Suprapubic skin (tissue), 3 donors: Measurements from ENCODE around the gene BTBD7.

Experiments used
- POLR2A ChIP-seq, 2 donors: fragments of 450-650 bp; IDR thresholded peaks; one replicate each; pipeline ENCODE4 v1.6.1; 2017; ENCODE audit warnings: antibody characterized with exemption in 2 of 2, mild to moderate bottlenecking in 2 of 2, moderate library complexity in 2 of 2
- TF ChIP-seq, protein P1 (sequence below), 2 donors: fragments of 200-600 bp in 1 of 2; fragments of 450-650 bp in 1 of 2; sonication (generic) in 1 of 2; IDR thresholded peaks; one replicate each; pipeline ENCODE4 v1.5.1; 2016 to 2019; ENCODE audit warnings: antibody characterized with exemption in 2 of 2, mild to moderate bottlenecking in 1 of 2, moderate library complexity in 1 of 2

DNA sequence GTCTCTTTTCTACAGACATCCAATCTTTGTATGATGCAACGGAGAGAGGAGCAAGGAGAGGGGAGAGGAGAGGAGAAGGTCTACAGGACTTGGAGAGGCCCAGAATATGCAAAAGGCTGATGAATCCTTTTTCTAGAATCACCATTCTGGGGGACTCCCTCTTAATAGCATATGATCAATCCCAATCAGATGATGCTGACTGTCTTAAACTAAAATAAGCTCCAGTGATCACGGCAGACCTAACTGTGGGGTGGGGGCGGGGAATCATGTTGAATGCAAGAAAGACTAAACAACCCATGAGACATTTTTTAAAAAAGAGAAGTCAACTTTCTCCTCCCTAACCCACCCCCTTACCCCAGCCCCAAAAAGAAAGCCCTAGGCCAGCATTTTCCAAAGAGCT is 33.4 kb downstream of the BTBD7 start:
- TF ChIP-seq, protein P1, sequence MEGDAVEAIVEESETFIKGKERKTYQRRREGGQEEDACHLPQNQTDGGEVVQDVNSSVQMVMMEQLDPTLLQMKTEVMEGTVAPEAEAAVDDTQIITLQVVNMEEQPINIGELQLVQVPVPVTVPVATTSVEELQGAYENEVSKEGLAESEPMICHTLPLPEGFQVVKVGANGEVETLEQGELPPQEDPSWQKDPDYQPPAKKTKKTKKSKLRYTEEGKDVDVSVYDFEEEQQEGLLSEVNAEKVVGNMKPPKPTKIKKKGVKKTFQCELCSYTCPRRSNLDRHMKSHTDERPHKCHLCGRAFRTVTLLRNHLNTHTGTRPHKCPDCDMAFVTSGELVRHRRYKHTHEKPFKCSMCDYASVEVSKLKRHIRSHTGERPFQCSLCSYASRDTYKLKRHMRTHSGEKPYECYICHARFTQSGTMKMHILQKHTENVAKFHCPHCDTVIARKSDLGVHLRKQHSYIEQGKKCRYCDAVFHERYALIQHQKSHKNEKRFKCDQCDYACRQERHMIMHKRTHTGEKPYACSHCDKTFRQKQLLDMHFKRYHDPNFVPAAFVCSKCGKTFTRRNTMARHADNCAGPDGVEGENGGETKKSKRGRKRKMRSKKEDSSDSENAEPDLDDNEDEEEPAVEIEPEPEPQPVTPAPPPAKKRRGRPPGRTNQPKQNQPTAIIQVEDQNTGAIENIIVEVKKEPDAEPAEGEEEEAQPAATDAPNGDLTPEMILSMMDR (IDR thresholded peaks at IDR 0.05): no peak
- no peak for TF ChIP-seq POLR2A (IDR thresholded peaks at IDR 0.05)
